DMS114 treated with DMSO at 0.1 percent for 48 hours (cell line): ENCODE measurements around the gene TRERF1.
"Not testable (repeated sequence)": the region's sequence is repeated elsewhere in the genome, so short reads cannot be mapped to it uniquely, and the experiment has no call there.

Experiments
- DNase-seq: peaks from one replicate; lab custom pipeline; 2025; ENCODE audit not compliant: unreplicated experiment; lab: John Stamatoyannopoulos, UW

The TRERF1 gene

GRCh38 chr6:42200035-42200434 is 251.7 kb downstream of the TRERF1 start:
- no peak for DNase-seq

GRCh38 chr6:42199106-42199981 is 252.4 kb downstream of the TRERF1 start:
- no peak for DNase-seq

- no peak for DNase-seq
Observed at GRCh38 chr6:42197555-42198362, 254.0 kb downstream of the TRERF1 start.

- DNase-seq = no peak
Observed at GRCh38 chr6:42195415-42195814, 256.3 kb downstream of the TRERF1 start.

- DNase-seq = no peak
Observed at GRCh38 chr6:42194056-42194455, 257.7 kb downstream of the TRERF1 start.

- no peak for DNase-seq
Observed at GRCh38 chr6:42193491-42193894, 258.2 kb downstream of the TRERF1 start.

GRCh38 chr6:42192385-42192784 is 259.3 kb downstream of the TRERF1 start:
- DNase-seq = not testable (repeated sequence)

- no peak for DNase-seq
Observed at GRCh38 chr6:42190554-42191183, 261.1 kb downstream of the TRERF1 start.

GRCh38 chr6:42188406-42188805 is 263.3 kb downstream of the TRERF1 start:
- DNase-seq = no peak

GRCh38 chr6:42185597-42185996 is 266.1 kb downstream of the TRERF1 start:
- no peak for DNase-seq

- DNase-seq = no peak
Observed at GRCh38 chr6:42184475-42184874, 267.3 kb downstream of the TRERF1 start.

GRCh38 chr6:42182101-42182500 is 269.6 kb downstream of the TRERF1 start:
- DNase-seq = no peak

- no peak for DNase-seq
Observed at GRCh38 chr6:42179945-42180313, 271.8 kb downstream of the TRERF1 start.

GRCh38 chr6:42179261-42179944 is 272.3 kb downstream of the TRERF1 start:
- DNase-seq = no peak

GRCh38 chr6:42177514-42178364 is 274.0 kb downstream of the TRERF1 start:
- no peak for DNase-seq

GRCh38 chr6:42176981-42177380 is 274.7 kb downstream of the TRERF1 start:
- no peak for DNase-seq

- DNase-seq = peak; percentile 21
Observed at GRCh38 chr6:42175860-42176259, 275.9 kb downstream of the TRERF1 start.
